WTC11 (cell line): ENCODE results near the gene TBC1D1.

Experiments
- KAT7 ChIP-seq: sonication (generic); formaldehyde crosslinking; IDR thresholded peaks from 2 replicates; pipeline ENCODE4 v1.8.1; 2023; ENCODE audit warnings: missing genetic modification reagents, mild to moderate bottlenecking, borderline replicate concordance
- SMAD4 ChIP-seq: sonication (generic); formaldehyde crosslinking; IDR thresholded peaks from 2 replicates; pipeline ENCODE4 v1.8.0; 2022; ENCODE audit warnings: mild to moderate bottlenecking, missing genetic modification reagents
- TF ChIP-seq, protein P1 (sequence below): fragments of 200-600 bp; IDR thresholded peaks from 2 replicates; pipeline ENCODE4 v1.8.0; 2022; ENCODE audit warnings: antibody characterized with exemption
- TF ChIP-seq, protein P2 (sequence below): sonication (generic); formaldehyde crosslinking; IDR thresholded peaks from 2 replicates; pipeline ENCODE4 v1.8.0; 2023; ENCODE audit warnings: missing genetic modification reagents
- TF ChIP-seq, protein P3 (sequence below): sonication (generic); formaldehyde crosslinking; IDR thresholded peaks from 2 replicates; pipeline ENCODE4 v1.8.0; 2022; ENCODE audit warnings: mild to moderate bottlenecking, missing genetic modification reagents
- TF ChIP-seq, protein P4 (sequence below): sonication (generic); formaldehyde crosslinking; conservative IDR thresholded peaks from 2 replicates; pipeline ENCODE4 v1.8.1; 2022; ENCODE audit warnings: mild to moderate bottlenecking, missing genetic modification reagents
- TF ChIP-seq, protein P5 (sequence below): sonication (generic); formaldehyde crosslinking; IDR thresholded peaks from 2 replicates; pipeline ENCODE4 v1.8.0; 2022; ENCODE audit warnings: mild to moderate bottlenecking, missing genetic modification reagents

DNA sequence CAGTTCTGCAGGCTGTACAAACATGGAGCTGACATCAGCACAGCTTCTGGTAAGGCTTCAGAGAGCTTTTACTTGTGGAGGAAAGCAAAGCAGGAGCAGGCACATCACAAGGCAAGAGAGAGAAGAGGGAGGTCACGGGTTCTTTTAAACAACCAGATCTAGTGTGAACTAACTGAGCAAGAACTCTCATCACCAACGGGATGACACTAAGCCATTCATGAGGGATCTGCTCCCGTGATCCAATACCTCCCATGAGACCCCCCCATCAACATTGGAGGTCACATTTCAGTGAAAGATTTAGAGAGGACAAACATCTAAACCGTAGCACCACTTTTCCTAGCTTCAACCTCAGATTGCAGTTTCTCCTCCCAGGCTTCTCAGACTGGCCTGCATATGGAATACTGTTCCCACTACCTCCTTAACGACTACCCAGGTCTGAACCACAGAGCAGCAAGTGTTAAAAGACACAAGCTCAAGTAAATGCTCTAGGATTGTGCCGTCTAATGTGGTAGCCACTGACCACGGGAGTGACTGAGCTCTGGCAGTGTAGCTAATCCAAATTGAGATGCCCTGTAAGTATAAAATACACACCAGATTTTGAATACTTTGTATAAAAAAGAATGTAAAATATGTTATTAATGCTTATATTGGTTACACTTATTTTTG lies 262.0 kb downstream of the TBC1D1 start:
- TF ChIP-seq, protein P1, sequence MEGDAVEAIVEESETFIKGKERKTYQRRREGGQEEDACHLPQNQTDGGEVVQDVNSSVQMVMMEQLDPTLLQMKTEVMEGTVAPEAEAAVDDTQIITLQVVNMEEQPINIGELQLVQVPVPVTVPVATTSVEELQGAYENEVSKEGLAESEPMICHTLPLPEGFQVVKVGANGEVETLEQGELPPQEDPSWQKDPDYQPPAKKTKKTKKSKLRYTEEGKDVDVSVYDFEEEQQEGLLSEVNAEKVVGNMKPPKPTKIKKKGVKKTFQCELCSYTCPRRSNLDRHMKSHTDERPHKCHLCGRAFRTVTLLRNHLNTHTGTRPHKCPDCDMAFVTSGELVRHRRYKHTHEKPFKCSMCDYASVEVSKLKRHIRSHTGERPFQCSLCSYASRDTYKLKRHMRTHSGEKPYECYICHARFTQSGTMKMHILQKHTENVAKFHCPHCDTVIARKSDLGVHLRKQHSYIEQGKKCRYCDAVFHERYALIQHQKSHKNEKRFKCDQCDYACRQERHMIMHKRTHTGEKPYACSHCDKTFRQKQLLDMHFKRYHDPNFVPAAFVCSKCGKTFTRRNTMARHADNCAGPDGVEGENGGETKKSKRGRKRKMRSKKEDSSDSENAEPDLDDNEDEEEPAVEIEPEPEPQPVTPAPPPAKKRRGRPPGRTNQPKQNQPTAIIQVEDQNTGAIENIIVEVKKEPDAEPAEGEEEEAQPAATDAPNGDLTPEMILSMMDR, result no peak
- TF ChIP-seq, protein P2, sequence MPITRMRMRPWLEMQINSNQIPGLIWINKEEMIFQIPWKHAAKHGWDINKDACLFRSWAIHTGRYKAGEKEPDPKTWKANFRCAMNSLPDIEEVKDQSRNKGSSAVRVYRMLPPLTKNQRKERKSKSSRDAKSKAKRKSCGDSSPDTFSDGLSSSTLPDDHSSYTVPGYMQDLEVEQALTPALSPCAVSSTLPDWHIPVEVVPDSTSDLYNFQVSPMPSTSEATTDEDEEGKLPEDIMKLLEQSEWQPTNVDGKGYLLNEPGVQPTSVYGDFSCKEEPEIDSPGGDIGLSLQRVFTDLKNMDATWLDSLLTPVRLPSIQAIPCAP (CRISPR knock-in tag), result no peak
- TF ChIP-seq, protein P3, sequence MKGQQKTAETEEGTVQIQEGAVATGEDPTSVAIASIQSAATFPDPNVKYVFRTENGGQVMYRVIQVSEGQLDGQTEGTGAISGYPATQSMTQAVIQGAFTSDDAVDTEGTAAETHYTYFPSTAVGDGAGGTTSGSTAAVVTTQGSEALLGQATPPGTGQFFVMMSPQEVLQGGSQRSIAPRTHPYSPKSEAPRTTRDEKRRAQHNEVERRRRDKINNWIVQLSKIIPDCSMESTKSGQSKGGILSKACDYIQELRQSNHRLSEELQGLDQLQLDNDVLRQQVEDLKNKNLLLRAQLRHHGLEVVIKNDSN (CRISPR knock-in tag), result no peak
- TF ChIP-seq, protein P4, sequence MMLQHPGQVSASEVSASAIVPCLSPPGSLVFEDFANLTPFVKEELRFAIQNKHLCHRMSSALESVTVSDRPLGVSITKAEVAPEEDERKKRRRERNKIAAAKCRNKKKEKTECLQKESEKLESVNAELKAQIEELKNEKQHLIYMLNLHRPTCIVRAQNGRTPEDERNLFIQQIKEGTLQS, result no peak
- TF ChIP-seq, protein P5, sequence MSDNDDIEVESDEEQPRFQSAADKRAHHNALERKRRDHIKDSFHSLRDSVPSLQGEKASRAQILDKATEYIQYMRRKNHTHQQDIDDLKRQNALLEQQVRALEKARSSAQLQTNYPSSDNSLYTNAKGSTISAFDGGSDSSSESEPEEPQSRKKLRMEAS (CRISPR knock-in tag), result no peak
- TF ChIP-seq SMAD4 (no peak), KAT7 (CRISPR knock-in tag) (no peak)
